GM21367 (cell line): ENCODE results near the gene ANKRD36C.
"Not testable (repeated sequence)": the region's sequence is repeated elsewhere in the genome, so short reads cannot be mapped to it uniquely, and the experiment has no call there.

Experiments used
- ATAC-seq: cut with Tn5 transposase; IDR thresholded peaks from one replicate; pipeline ENCODE4 v1.9.1; 2021; ENCODE audit not compliant: unreplicated experiment

ANKRD36C gene

DNA sequence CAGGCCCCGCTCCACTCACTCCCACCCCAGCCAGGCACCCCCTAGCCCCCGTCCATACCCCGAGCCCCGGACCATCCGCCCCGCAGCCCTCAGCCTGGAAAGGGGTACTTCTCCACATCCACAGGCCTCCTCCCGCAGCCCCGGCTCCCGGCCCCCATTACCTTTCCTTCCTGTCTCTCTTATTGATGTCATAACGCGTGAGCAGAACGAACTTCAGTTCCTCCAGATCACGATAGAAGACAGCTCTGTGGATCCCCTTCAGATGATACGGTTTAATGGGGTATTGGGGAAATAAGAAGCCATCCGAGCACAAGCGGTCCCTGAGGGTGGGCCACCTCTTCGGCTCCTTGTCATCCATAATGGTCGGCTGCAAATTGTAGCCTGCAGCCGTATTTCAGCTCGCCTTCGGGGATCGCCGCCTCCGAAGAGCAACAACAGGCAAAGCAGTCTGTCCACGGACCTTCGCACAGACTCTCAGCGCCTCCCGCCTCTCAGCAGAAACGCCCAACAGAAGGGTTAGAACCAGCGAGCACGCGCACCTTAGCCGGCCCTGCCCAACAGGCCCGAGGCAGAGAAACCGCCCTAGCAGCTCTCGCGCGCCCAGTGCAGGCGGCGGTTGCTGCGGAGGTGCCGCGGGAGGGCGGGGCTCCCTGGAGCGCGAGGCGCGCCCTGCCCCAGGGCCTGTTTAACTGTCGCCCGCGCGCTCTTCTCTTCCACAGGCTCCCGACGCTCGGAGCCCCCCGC lies at the start of gene ANKRD36C:
ANKRD36C (minus strand) TSS at position 474 of the 744 bp plus-strand sequence; CDS start at position 358, 116 bp downstream.
- ATAC-seq = peak; percentile 89

DNA sequence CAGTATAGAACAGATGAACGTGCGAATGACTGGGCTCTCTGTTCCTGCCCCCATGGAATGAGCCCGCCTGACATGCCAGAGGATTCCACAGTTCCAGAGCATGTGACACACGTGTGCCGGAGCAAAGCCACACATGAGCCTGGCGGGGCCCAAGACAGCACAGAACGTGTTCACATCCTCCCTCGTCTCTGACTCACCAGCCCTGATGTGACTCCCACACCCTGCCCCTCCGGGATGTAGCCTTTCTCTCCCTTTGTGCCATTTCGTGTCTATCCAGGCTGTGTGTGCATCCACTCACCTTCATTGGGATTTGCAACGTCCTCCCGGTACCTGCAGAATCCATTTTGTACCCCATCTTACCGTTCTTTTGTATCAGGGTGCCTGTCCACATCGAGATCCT lies 43.9 kb upstream of the ANKRD36C start:
- ATAC-seq = not testable (repeated sequence)

DNA sequence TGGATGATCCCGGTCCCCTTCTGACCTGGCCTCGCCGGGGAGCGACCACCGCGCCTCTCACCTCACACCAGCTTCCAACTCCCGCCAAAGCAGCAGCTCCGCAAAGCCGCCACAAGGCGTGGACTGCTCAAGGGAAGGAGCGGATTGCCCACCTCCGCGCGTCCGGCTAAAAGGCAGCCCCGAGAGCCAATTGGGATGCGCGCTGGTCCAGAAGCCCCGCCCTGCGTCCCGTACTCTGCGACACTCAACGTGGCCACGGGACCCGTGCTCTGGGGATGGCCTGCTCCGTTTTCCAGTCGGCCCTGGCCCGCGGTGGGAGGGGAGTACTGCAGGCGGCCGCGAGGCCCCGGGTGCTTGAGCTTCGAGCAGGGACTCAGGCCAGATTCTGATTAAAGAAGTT lies 43.2 kb upstream of the ANKRD36C start, which contains the start of gene GPAT2:
GPAT2 (minus strand) TSS at position 125 of the 400 bp plus-strand sequence. CDS start 2,557 bp downstream, outside the sequence.
- not testable (repeated sequence) for ATAC-seq

DNA sequence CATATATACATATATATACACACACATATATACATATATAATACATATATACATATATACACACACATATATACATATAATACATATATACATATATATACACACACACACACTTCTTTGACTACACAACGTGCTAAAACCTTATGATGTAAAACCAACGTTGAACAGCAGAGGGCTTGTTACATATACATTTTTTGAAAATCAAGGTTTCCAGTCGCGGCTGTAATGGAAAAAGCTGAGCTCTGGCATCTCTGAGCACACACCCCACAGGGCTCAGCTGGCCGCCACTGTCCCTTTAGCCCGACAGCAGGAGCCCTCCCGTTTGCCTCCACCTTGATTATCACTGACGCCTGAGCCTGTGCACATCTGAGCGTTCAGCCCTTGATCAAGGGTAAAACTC lies 42.4 kb upstream of the ANKRD36C start:
- ATAC-seq = not testable (repeated sequence)

DNA sequence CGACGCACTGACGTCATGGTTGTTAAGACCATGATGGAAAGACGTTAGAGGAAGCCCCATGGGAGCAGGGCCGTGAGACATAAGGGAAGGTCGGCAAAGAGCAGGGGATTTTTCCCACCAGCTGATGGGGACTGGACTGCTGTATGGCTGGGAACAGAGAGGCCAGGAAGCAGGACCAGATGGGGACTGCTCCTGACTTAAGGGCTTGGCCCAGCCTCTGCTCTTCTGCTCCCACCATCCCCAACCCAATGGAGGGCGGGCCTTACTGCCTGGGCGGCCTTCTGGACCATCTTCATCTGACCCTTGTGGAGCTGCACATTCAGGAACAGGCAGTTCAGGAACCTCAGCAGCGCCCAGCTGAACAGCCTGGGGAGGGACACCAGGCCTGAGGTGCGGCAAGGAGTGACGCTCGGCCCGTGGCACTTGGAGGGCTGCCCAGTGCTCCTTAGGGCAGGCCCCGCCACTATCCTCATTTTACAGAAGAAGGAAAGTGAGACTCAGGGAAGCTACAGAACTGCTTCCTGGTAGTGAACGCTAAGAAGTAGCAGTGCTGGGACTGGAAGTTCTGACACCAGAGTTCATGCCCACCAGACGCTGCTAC lies 36.2 kb upstream of the ANKRD36C start:
- ATAC-seq = not testable (repeated sequence)

DNA sequence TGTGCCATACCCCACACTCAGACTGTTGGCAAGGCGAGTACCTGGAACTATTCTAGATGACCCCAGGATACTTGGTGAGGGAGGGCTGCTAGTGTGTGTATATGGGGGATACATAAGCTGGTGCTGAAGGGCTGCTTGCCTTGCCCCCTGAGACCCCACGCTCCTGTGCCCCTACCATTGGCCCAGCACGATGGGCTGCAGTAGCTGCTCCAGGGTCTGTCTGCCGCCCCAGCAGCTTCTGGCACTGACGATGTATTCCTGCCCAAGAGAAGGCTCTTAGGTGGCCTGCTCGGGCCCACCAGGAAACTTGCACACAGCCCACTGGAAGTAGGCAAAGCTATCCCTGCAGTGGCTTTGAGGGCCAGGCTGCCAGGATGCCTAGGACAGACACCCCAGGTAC lies 34.1 kb upstream of the ANKRD36C start:
- ATAC-seq = not testable (repeated sequence)

DNA sequence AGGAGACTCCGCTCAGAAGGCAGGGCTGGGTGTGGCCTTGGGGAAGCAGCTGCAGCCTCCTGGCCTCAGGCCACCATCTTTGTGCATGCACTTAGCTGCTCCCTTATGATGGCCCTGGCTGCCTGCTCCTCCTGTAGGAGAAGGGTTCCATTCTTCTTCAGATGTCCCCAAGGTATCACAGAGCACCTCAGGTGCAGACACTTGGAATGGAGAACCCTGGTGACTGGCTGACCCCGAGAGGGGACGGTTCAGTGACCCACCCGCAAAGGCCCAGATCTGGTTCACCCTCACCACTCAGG lies 33.5 kb upstream of the ANKRD36C start:
- ATAC-seq = no peak

DNA sequence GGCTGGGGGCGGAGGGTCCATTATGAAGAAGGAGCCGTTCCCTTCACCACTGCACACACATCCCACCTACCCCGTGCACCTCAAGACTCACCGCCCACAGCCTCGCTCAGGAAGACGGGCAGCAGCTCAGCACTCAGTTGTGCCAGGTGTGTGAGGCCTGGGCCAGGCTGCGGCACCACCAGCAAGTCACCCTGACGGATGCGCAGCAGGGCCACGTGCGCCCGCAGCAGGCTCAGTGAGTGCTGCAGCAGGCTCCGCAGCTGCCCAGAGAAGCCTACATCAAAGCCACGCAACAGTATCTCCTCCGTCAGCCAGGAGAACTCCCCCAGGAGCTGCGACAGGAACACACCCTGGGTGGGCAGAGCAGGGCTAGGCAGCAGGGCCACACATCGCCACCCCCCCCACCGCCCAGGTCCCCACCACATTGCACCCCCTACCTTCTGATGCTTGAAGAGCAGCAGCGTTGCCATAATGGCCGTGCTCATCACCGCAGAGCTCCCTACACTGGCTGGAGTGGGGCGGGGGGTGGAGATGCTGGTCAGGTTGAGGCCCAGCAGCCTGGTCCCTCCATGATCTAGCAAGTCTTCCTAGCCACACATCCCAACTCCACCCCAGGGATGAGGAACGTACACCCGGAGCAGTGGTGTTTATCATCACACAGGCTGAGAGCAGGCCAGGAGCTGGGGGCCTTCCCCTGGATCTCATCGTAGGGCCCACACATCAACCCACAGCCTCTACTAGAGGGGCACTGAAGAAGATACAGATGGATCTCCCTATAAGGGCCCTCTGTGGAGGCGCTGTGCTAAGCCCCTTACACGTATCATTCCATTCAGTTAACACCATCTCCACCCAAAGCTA lies 32.9 kb upstream of the ANKRD36C start:
- ATAC-seq = no peak

DNA sequence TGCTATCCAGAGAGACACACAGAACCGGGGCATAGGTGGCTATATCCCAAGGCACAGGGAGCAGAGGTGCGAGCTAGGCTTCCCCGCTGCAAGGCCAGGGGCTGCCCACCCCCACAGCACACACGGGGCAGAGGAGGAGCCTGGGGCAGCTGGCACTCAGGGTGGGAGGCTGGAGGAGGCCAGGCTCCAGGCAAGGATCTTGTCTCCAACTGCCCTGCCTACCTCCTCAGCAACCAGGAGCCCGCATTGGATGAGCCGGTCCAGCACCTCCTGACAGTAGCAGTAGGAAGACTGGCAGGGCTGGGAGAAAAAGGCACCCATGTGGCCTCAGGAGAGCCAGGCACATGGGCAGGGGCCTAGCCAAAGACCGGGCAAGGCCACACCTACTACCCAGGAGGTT lies 32.1 kb upstream of the ANKRD36C start:
- ATAC-seq = not testable (repeated sequence)

DNA sequence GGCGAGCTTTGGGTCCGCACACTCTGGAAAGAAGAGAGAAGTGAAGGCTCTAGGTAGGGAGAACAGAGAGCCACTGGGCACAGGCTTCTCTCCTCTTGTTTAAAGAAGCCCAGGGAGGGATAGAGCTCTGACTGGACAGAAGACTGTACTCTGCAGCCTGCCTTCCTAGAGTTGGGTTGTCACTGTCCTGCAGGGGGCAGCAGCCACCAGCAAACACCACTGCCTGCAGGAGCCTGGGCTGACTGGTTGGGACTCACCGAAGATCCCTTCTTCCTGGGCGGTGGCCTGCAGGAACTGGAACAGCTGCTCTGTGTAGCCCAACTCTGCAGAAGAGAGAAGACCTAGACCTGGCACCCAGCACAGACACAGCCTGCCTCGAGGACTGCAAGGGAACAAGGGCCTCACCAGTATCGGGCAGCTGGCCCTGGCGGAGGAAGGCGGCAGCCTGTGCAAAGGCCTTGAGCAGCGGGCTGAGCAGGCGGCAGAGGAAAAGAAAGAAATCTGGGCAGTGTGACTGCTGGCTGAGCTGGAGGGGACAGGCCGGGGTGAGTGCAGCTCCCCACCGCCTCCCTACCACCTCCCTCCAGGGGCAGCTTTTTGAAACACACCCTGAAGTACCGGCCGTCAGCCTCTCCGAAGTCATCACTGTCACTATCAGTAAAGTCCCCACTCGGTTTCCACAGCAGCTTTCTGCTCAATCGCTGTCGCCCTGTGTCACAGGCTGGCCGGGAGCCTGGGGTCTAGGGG lies 31.2 kb upstream of the ANKRD36C start:
- ATAC-seq = not testable (repeated sequence)

DNA sequence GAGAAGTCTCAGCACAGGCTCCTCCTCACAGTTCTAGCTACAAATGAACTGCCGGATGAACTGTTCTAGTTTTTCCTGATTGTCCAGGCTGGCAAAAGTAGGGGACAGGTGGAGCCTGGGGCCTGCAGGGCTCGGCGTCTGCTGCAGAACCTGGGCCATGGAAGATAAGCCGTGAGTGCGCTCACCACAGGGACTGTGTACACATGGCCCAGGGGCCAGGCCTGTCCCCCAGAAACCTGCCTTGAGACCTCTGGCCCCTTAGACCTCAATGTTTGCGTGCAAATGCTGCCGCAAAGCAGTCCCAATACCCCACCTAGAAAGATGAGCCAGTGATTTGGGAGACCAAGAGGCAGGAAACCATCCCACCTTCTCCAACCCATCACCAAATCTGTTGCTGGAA lies 30.5 kb upstream of the ANKRD36C start:
- ATAC-seq = not testable (repeated sequence)

DNA sequence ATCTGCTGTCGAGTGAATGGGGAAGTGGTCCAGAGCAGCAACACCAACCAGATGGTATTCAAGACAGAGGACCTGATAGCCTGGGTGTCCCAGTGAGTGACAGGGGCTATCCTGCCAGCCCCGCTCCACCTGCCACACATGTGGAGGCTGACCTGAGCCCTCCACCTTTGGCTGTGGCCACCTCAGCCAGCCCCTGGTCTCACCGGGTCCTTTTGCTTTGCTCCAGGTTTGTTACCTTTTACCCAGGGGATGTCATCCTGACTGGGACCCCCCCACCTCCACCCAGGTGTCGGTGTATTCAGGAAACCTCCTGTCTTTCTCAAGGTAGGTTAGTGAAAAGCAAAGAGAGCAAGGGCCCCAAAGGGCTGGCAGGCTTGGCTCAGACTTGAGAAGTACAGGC lies 29.5 kb upstream of the ANKRD36C start:
- ATAC-seq = not testable (repeated sequence)

DNA sequence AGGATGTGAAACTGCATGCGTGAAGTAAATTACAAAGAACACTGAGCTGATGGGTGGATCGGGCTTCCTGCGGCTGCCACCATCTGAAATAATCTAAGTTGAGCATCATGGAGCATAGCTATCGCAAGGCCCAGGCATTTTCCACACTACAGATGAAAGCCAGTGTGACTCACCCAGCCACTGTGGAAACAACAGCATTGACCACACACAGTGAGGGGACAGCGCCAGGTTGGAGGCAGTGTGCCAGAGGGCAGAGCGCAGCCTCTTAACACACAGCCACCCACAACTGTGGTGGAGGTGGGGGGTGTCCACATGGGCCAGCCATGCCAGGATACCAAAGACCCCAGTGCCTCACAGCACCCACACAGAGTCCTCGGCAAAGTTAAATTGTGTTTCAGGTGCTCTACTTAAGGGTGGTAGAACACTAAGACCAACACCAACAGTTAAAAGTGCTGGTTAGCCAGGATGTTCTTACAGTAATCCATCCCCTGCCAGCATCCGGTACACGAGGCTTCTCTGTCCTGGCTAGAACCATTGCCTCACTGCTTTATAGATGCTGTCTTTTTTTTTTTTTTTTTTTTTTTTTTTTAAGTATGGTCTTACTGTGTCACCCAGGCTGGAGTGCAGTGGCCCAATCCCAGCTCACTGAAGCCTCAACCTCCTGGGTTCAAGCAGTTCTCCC lies 28.4 kb upstream of the ANKRD36C start:
- ATAC-seq = not testable (repeated sequence)

DNA sequence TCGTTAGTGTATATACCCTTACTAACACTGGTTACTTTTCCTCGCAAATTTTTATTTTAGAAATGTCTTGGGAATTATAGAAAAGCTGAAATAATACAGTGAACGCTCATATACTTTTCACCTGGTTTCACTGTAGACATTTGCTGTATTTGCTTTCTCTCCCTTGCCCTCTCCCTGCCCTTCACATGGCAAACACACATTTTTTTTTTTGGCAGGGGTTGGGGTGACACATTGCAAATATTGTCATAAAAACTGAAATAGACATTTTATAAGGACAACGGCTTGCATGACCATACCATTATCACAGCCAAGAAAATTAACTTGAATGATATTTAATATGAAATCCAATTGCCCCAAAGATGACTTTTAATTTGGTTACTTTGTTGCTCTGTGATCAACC lies 24.7 kb upstream of the ANKRD36C start:
- ATAC-seq = not testable (repeated sequence)

DNA sequence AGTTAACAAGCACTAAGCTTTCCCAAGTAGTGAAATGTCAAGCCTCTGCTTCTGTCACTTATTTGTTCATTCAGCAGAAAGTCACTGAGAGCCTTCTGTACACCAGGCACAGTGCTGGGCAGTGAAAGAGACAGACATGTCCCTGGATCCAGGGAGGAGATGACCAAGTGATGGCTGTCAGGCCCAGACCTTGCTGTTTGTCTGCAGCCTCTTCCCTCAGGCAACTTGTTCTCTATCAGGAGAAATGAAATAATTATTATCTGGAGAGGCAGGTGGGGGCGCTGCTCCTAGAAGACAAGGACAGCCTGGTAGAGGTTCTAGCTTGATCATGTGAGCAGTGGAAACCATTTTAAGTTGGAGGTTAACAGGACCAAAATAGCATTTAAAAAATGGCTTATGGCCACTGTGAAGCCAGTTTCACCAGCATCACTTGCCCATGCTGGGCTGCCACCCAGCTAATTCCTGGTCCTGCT lies 21.2 kb upstream of the ANKRD36C start:
- not testable (repeated sequence) for ATAC-seq

DNA sequence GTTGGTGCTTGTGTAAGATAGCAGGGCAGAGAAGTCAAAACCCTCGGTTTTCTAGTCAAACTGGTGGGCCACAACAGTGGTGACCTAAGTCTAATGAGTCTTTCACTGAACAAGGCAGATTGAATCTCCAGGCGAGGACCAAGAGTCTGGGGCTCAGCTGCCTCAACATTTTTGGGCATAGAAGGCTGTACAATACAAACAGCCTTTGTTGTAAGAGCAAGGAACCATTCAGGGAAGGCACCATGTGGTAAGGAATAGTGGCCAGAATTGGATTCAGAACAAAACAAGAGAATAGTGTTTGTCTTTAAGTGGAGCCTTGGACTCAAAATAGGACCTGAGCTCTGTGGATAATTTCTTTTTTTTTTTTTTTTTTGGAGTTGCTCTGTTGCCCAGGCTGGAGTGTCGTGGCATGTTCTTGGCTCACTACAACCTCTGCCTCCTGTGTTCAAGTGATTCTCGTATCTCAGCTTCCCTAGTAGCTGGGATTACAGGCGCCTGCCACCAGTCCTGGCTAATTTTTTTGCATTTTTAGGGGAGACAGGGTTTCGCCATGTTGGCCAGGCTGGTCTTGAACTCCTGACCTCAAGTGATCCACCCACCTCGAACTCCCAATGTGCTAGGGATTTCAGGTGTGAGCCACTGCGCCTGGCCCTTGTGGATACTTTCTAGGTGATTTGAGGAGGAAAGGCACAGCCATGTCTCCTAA lies 20.6 kb upstream of the ANKRD36C start:
- not testable (repeated sequence) for ATAC-seq

DNA sequence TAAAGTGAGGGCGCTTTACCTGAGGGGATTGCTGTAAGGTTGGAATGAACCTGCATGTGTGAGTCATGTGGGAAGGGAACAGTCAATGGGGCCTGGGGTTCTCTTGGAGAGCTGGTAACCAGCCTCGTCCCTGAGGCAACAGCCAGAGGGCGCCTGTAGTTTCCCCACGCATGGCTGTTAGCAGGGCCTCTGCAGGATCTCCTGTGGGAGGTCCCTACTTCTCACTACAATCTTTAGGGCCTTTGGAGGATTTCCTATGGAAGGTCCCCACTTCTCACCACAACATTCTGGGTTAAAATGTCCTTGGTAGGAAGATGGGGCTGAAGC lies 19.5 kb upstream of the ANKRD36C start:
- not testable (repeated sequence) for ATAC-seq

DNA sequence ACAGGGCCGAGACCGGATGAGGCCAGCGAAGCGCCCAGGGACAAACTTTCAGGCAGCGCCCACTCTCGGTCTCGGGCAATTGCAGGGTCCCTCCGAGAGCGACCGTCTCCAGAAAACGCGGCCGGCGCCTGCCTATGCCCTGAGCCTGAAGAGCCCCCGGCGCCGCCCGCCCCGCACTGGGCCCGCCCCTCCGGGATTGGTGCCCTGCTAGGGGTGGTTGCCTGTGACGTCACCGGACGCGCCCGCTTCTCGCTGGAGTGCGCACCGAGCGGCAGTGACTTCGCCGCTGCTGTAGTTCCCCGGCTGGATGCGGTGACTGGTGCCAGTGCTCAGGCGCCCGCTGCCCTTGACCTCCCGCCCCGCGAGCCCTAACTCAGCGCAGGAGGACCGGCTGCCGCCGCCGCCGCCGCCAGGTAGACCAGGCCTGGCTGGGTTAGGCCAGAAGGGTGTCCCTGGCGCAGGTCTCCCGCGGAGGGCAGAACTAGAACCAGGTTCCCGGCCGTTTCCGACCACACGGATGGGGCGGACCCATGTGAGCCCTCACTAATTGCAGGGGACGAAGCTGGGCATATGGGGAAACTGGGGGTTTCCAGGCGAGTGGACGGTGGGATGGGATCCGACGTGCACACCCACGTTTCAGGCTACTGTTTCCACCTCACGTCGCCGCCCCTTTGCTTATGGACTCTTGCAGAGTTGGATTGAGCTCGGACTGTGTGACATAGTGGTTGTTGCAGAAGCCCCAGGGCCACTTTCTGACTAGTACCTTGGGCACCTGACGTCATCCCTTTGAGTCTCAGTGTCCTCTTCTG lies 18.9 kb upstream of the ANKRD36C start:
- peak; percentile 97 for ATAC-seq

DNA sequence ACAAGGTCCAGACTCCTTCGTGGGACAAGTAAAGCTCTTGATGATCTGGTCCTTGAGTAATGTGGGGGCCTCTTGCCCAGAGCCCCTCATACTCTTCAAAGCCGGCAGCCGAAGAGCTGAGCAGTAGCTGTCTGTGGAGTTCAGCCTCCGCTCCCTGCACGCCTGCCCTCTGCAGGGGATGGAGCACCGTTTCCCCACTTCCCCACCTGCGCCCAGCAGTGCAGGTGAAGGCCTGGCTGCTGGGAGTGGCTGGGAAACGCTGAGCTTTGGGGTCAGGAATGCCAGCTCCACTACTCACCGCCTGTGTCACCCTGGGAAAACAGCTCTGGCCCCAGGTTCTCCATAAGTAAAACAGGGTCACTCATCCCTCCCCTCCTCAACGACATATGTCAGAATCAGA lies 18.2 kb upstream of the ANKRD36C start:
- ATAC-seq = not testable (repeated sequence)
